ENCODE data around the gene PHAX.
A peak's percentile ranks its signal among the peaks of the same experiment; 100 is the strongest.

Gene PHAX

DNA sequence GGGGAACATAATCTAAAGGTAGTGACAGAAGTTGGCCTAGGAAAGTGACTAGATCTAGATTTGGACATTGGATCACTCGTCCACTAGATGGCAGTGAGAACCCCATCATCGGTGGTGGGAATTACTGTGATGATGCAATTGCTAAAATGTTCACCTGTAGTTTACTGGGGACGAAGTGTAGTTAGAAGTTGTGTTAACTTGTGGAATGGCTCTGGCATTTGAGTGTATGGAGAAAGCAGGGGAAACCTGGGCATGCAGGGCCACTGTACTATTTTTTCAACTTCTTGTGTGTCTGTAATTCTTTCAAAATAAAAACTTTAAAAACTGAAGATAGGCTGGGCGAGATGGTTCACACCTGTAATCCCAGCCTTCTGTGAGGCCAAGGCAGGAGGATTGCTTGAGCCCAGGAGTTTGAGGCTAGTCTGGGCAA is 75.5 kb downstream of the PHAX start:
- Mint-ChIP-seq H3K4me1 (peaks cover 5% of the 10 kb centered on the region), H3K27me3 (no peaks in the 10 kb centered on the region), H3K27ac (ENCODE audit: low read depth) (no peak overlapping the region), H3K36me3 (ENCODE audit: insufficient read depth) (no peaks in the 10 kb centered on the region), H3K9me3 (peaks cover 4% of the 10 kb centered on the region), H3K4me3 (no peak overlapping the region)
- peak; percentile 35 to 56 for DNase-seq (ENCODE audit: low spot score in 2 of 2)
- ATAC-seq (replicated peaks; ENCODE audit: extremely low read depth, poor library complexity, severe bottlenecking) = peak; percentile 65

Data from central memory CD8-positive, alpha-beta T cell (primary cell).